ENCODE measurements around the gene KCMF1. TPM values are rescaled to one million over a fixed set of nuclear protein-coding genes. Genes with fewer than 3 reads are reported as not detected.

KCMF1 gene
- total and polyA plus RNA-seq, 10 of the 15 experiments (the other 5 are each of a cell fraction or from before 2014, with no cell fraction given), result 8.4 to 124 (median 43.0) TPM

DNA sequence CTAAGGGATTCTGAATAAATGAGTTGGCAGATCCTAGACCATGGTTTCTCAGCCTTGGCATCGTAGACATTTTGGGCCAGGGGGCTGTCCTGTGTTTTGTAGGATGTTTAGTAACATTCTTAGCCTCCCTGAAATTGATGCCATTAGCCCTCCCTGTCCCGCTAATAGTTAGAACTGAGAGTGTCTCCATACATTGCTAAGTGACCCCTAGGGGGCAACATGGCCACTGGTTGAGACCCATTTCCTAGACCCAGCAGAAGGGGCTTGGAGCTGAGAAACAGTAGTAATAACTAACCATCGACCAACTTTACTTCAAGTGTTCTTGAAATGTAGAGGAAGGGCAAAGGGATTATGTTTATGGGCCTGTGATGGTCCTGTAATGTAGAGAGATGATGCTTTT is 40.8 kb downstream of the KCMF1 start (continued):
- TF ChIP-seq, protein P1, sequence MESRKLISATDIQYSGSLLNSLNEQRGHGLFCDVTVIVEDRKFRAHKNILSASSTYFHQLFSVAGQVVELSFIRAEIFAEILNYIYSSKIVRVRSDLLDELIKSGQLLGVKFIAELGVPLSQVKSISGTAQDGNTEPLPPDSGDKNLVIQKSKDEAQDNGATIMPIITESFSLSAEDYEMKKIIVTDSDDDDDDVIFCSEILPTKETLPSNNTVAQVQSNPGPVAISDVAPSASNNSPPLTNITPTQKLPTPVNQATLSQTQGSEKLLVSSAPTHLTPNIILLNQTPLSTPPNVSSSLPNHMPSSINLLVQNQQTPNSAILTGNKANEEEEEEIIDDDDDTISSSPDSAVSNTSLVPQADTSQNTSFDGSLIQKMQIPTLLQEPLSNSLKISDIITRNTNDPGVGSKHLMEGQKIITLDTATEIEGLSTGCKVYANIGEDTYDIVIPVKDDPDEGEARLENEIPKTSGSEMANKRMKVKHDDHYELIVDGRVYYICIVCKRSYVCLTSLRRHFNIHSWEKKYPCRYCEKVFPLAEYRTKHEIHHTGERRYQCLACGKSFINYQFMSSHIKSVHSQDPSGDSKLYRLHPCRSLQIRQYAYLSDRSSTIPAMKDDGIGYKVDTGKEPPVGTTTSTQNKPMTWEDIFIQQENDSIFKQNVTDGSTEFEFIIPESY (IDR thresholded peaks at IDR 0.05), result peak; percentile 71; the same call in 1 of the 2 replicates
- TF ChIP-seq SUZ12 (IDR thresholded peaks at IDR 0.05; ENCODE audit: unreplicated experiment) (no peak), CREM (IDR thresholded peaks at IDR 0.05; ENCODE audit: low read depth) (no peak), GABPA (IDR thresholded peaks at IDR 0.05; ENCODE audit: low read depth) (no peak)
- TF ChIP-seq, protein P2, sequence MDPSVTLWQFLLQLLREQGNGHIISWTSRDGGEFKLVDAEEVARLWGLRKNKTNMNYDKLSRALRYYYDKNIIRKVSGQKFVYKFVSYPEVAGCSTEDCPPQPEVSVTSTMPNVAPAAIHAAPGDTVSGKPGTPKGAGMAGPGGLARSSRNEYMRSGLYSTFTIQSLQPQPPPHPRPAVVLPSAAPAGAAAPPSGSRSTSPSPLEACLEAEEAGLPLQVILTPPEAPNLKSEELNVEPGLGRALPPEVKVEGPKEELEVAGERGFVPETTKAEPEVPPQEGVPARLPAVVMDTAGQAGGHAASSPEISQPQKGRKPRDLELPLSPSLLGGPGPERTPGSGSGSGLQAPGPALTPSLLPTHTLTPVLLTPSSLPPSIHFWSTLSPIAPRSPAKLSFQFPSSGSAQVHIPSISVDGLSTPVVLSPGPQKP (IDR thresholded peaks at IDR 0.05; ENCODE audit: low read depth, low read length), result no peak

DNA sequence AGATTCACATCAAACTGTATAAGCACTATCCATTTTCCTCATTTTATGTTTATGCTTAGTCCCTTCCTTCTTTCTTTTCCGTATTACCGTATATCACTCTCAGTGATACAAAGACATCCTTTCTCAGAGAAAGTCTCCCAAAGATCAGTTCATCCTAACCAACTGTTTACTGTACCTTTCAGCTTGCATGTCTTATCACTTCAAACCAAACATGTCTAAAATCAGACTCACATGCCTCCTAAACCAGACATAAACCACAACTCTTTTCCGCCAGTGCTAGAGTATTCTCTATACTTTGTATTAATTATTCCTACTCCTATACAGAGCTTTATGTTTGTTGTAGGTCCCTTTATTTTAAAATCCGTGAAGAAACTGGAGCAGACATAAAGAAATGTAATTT is 41.5 kb downstream of the KCMF1 start:
- no peak overlapping the region for H3K9ac ChIP-seq (ENCODE audit: control insufficient read depth, insufficient read depth, low read length)
- peaks cover 88% of the 10 kb centered on the region for H3K79me2 ChIP-seq (ENCODE audit: control insufficient read depth, insufficient read depth, low read length)
- peak overlapping the region; percentile 32 for H3K27ac ChIP-seq (ENCODE audit: control insufficient read depth, insufficient read depth)
- DNase-seq (ENCODE audit: low read depth, low spot score), result no peak
- H3K4me1 ChIP-seq (ENCODE audit: control insufficient read depth, insufficient read depth, low read length), result peaks cover 32% of the 10 kb centered on the region
- ChIA-PET CTCF (interaction anchor here (1.0 to 6.7 kb wide), 7 partner anchors 7 to 82 kb away, joined by 3 to 61 read pairs (median 4); no protein-coding TSS in a partner anchor), POLR2A (interaction anchor here (1.0 kb wide), 1 partner anchor 86 kb away, joined by 3 read pairs; no protein-coding TSS in a partner anchor), RAD21 (ENCODE audit: unreplicated experiment) (interaction anchor here (1.3 to 4.5 kb wide), 4 partner anchors 66 to 86 kb away, joined by 3 to 52 read pairs (median 14); no protein-coding TSS in a partner anchor), SMC1A (ENCODE audit: uncharacterized antibody, unreplicated experiment) (interaction anchor here (0.8 to 2.4 kb wide), 8 partner anchors 10 to 86 kb away, joined by 3 to 14 read pairs (median 4); no protein-coding TSS in a partner anchor)
- in situ Hi-C loops (cut with MboI) (loop anchor here (5.0 kb wide), 1 partner anchor 85 kb away; no protein-coding TSS in a partner anchor), intact Hi-C loops (cut with micrococcal nuclease; ENCODE audit: unreplicated experiment) (loop anchor here (5.0 kb wide), 3 partner anchors 40 to 130 kb away; partner anchors contain the start of genes KCMF1 and TRABD2A)
- no peak for FAIRE-seq
- no peaks in the 10 kb centered on the region for H4K20me1 ChIP-seq (ENCODE audit: control insufficient read depth, insufficient read depth)
- WGBS (ENCODE audit: insufficient coverage, insufficient replicate concordance, low lambda C conversion rate, missing lambda C conversion rate), result 92% methylated on average over 4 of the region's 4 CpGs
- TF ChIP-seq ZSCAN29 (IDR thresholded peaks at IDR 0.05), result no peak
- no peak for TF ChIP-seq IRF4 (IDR thresholded peaks at IDR 0.05; ENCODE audit: low read depth, low read length)
- no TSS peak for BruUV-seq (replicated peaks)
- H3K4me2 ChIP-seq (ENCODE audit: control insufficient read depth, insufficient read depth), result no peak overlapping the region
- ATAC-seq, result no peak
- H2AFZ ChIP-seq (ENCODE audit: control insufficient read depth, low read depth, low read length), result no peak overlapping the region
- peaks cover under 1 to 1% of the 10 kb centered on the region in 2 experiments for H3K36me3 ChIP-seq (ENCODE audit: control insufficient read depth in 2 of 2, insufficient read depth in 2 of 2, low read length in 1 of 2)
- no peaks in the 10 kb centered on the region; the same call in 2 of the 3 replicates for H3K9me3 ChIP-seq (replicated peaks; ENCODE audit: control insufficient read depth, insufficient read depth, low read length)
- H3K27me3 ChIP-seq (replicated peaks in 1 of 2; ENCODE audit: control insufficient read depth in 2 of 2, insufficient read depth in 2 of 2, low read length in 1 of 2), result no peaks in the 10 kb centered on the region
- no peak overlapping the region for H3K4me3 ChIP-seq
